ENCODE data around the gene SPOPL.

- TF ChIP-seq CTCF (IDR thresholded peaks at IDR 0.05) (no peak), ZFX (IDR thresholded peaks at IDR 0.05; ENCODE audit: borderline replicate concordance) (no peak)
Measured at GRCh38 chr2:138492160-138492559, 9.4 kb upstream of the SPOPL start.

All from 22Rv1 (cell line).